Thymus (tissue), 11 donors: ENCODE measurements around the gene SORCS1. TPM values are rescaled to one million over a fixed set of nuclear protein-coding genes. Genes with fewer than 3 reads are reported as not detected.

Experiments
- DNase-seq, 9 donors: peaks; one replicate each; pipeline ENCODE4 v3.0.0-alpha.2; 2013; ENCODE audit warnings: low spot score in 9 of 9, low read depth in 6 of 9, missing footprints in 1 of 9
- H3K27ac ChIP-seq, 2 donors: one replicate each; pipeline ENCODE4 v1.5.1; 2013; ENCODE audit warnings: control low read depth in 1 of 2, low read depth in 1 of 2, low read length in 1 of 2, mild to moderate bottlenecking in 1 of 2, moderate library complexity in 1 of 2
- H3K27me3 ChIP-seq, 2 donors: one replicate each; pipeline ENCODE4 v1.5.1; 2013; ENCODE audit warnings: low read length in 1 of 2; ENCODE audit not compliant: control insufficient read depth in 2 of 2, insufficient read depth in 1 of 2
- H3K36me3 ChIP-seq, 2 donors: one replicate each; pipeline ENCODE4 v1.5.1; 2013; ENCODE audit warnings: low read length in 1 of 2, mild to moderate bottlenecking in 1 of 2, moderate library complexity in 1 of 2; ENCODE audit not compliant: control insufficient read depth in 2 of 2, insufficient read depth in 2 of 2
- H3K4me1 ChIP-seq, 2 donors: one replicate each; pipeline ENCODE4 v1.5.1; 2013; ENCODE audit warnings: low read length in 2 of 2; ENCODE audit not compliant: control insufficient read depth in 2 of 2, insufficient read depth in 2 of 2
- H3K4me3 ChIP-seq, 2 donors: one replicate each; pipeline ENCODE4 v1.5.1; 2013; ENCODE audit warnings: low read length in 2 of 2, control low read depth in 1 of 2, mild to moderate bottlenecking in 1 of 2
- H3K9me3 ChIP-seq, 2 donors: one replicate each; pipeline ENCODE4 v1.5.1; 2013; ENCODE audit warnings: low read length in 1 of 2, mild to moderate bottlenecking in 1 of 2; ENCODE audit not compliant: control insufficient read depth in 2 of 2, insufficient read depth in 1 of 2
- WGBS: extraction: QIAGEN DNeasy Blood & Tissue Kit; methylation state at CpG from one replicate; pipeline ENCODE4 v1.1.7; 2013; 5-methylcytosine and 5-hydroxymethylcytosine counted together
- polyA plus RNA-seq: library from polyadenylated mRNA; stranded (reverse); fragments of 200-250 nt; gene quantifications from one replicate; pipeline ENCODE4 v1.2.3, GENCODE V29; 2013
- total RNA-seq: library from RNA; stranded (reverse); fragments of 120-200 nt; gene quantifications from one replicate; pipeline ENCODE4 v1.2.4, GENCODE V29; 2013
- donor health status: healthy.

The SORCS1 gene
- total and polyA plus RNA-seq, 2 donors = 1.1 to 3.6 TPM

GRCh38 chr10:106857213-106857612 is 307.3 kb downstream of the SORCS1 start:
- Histone ChIP-seq H3K27me3 (no peaks in the 10 kb centered on the region), H3K4me1 (no peaks in the 10 kb centered on the region), H3K27ac (no peak overlapping the region), H3K4me3 (no peak overlapping the region), H3K9me3 (no peaks in the 10 kb centered on the region), H3K36me3 (no peaks in the 10 kb centered on the region)
- 66% methylated on average over 6 of the region's 6 CpGs for WGBS
- DNase-seq = no peak

DNA sequence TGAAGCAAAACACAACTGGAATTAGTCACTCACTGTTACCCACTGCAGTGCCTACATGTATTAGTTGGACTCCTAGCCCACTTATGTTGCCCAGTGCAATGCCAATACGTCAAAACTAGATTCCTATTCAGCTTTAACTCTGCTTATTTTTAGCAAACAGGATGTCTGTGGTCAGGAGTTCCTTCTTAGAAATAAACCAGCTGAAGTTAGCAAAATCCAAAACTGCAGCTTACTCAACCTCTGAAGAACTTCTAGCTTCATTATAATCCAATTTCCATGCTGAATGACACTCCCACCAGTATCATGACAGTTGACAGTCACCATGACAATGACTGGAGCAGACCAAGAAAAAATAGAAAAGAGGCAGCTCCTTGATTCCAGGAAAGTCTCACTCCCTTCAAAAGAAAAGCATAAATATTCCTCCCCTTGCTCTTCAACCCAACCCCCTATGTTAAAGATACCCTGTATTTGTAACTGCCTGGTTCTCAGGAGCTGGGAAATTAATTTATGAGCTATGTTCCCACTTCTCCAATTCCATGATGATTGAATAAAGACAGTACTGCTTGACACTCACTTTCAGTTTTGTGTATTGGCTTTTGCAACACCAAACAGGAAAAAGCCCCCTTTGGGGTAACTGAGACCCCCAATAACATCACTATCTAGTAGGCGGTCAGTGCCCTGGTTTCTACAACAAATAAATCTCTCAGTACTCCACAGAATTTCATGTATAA is 327.4 kb downstream of the SORCS1 start:
- H3K27ac ChIP-seq = no peak overlapping the region
- WGBS = 48% methylated on average over 2 of the region's 2 CpGs
- no peaks in the 10 kb centered on the region for H3K9me3 ChIP-seq
- H3K36me3 ChIP-seq = no peaks in the 10 kb centered on the region
- no peak overlapping the region for H3K4me3 ChIP-seq
- no peaks in the 10 kb centered on the region for H3K4me1 ChIP-seq
- peak in 3 of 9 donors; percentile 1 to 31 (median 5) for DNase-seq
- H3K27me3 ChIP-seq = no peaks in the 10 kb centered on the region

- no peak for DNase-seq
- 98% methylated on average over 1 of the region's 1 CpG for WGBS
- H3K4me3 ChIP-seq = no peak overlapping the region
- H3K27ac ChIP-seq = no peak overlapping the region
- no peaks in the 10 kb centered on the region for H3K9me3 ChIP-seq
- H3K27me3 ChIP-seq = no peaks in the 10 kb centered on the region
- H3K4me1 ChIP-seq = no peaks in the 10 kb centered on the region
- H3K36me3 ChIP-seq = no peaks in the 10 kb centered on the region
These were observed 331.7 kb downstream of the SORCS1 start for GRCh38 chr10:106832846-106833245.

- Histone ChIP-seq H3K27me3 (no peaks in the 10 kb centered on the region), H3K4me3 (no peak overlapping the region), H3K27ac (no peak overlapping the region), H3K36me3 (no peaks in the 10 kb centered on the region), H3K4me1 (no peaks in the 10 kb centered on the region), H3K9me3 (no peaks in the 10 kb centered on the region)
- 95% methylated on average over 8 of the region's 8 CpGs for WGBS
- no peak for DNase-seq
These were observed 334.0 kb downstream of the SORCS1 start for GRCh38 chr10:106830471-106830870.

GRCh38 chr10:106830006-106830405 is 334.5 kb downstream of the SORCS1 start:
- no peak overlapping the region for H3K4me3 ChIP-seq
- DNase-seq = no peak
- no peaks in the 10 kb centered on the region for H3K4me1 ChIP-seq
- H3K27me3 ChIP-seq = no peaks in the 10 kb centered on the region
- no peaks in the 10 kb centered on the region for H3K36me3 ChIP-seq
- H3K9me3 ChIP-seq = no peaks in the 10 kb centered on the region
- 95% methylated on average over 2 of the region's 2 CpGs for WGBS
- H3K27ac ChIP-seq = no peak overlapping the region

- H3K27me3 ChIP-seq = no peaks in the 10 kb centered on the region
- H3K36me3 ChIP-seq = no peaks in the 10 kb centered on the region
- no peaks in the 10 kb centered on the region for H3K9me3 ChIP-seq
- no peak overlapping the region for H3K27ac ChIP-seq
- no peaks in the 10 kb centered on the region for H3K4me1 ChIP-seq
- no peak for DNase-seq
- 49% methylated on average over 1 of the region's 1 CpG for WGBS
- H3K4me3 ChIP-seq = no peak overlapping the region
These were observed 337.8 kb downstream of the SORCS1 start for GRCh38 chr10:106826716-106827115.

GRCh38 chr10:106825576-106826364 is 338.7 kb downstream of the SORCS1 start:
- H3K36me3 ChIP-seq = no peaks in the 10 kb centered on the region
- 88% methylated on average over 10 of the region's 10 CpGs for WGBS

GRCh38 chr10:106820579-106820978 is 343.9 kb downstream of the SORCS1 start:
- Histone ChIP-seq H3K4me3 (no peak overlapping the region), H3K27me3 (no peaks in the 10 kb centered on the region), H3K27ac (no peak overlapping the region), H3K9me3 (no peaks in the 10 kb centered on the region), H3K4me1 (no peaks in the 10 kb centered on the region), H3K36me3 (no peaks in the 10 kb centered on the region)
- no peak for DNase-seq
- 68% methylated on average over 3 of the region's 3 CpGs for WGBS

More at GRCh38 chr10:106825576-106826364, 338.7 kb downstream of the SORCS1 start:
- Histone ChIP-seq H3K27me3 (no peaks in the 10 kb centered on the region), H3K4me3 (no peak overlapping the region), H3K9me3 (no peaks in the 10 kb centered on the region), H3K4me1 (no peaks in the 10 kb centered on the region), H3K27ac (no peak overlapping the region)
- DNase-seq = no peak

GRCh38 chr10:106819490-106819889 is 345.0 kb downstream of the SORCS1 start:
- Histone ChIP-seq H3K27me3 (no peaks in the 10 kb centered on the region), H3K4me3 (no peak overlapping the region), H3K9me3 (no peaks in the 10 kb centered on the region), H3K4me1 (no peaks in the 10 kb centered on the region), H3K36me3 (no peaks in the 10 kb centered on the region), H3K27ac (no peak overlapping the region)
- 45% methylated on average over 4 of the region's 4 CpGs for WGBS
- DNase-seq = no peak
